DND-41 (cell line): ENCODE results near the gene SLC22A4.
A peak's percentile ranks its signal among the peaks of the same experiment; 100 is the strongest.

ENCODE experiments used
- ATAC-seq: fragments of 200-7000 bp; cut with Tn5 transposase; 3 replicates; pipeline ENCODE4 v1.9.1; 2021; ENCODE audit warnings: low read depth; ENCODE audit not compliant: insufficient read depth
- DNase-seq: peaks from one replicate; pipeline ENCODE4 v3.0.0-alpha.2; 2020
- H2AFZ ChIP-seq: 2 replicates; pipeline ENCODE4 v1.6.0; 2012; ENCODE audit warnings: low read depth, low read length
- H3K27ac ChIP-seq: 2 replicates; pipeline ENCODE4 v1.5.1; 2012; ENCODE audit warnings: low read length, inconsistent platforms
- H3K27me3 ChIP-seq: fragments of 200-600 bp; sonication (generic); 2 replicates; pipeline ENCODE4 v1.6.0; 2012; ENCODE audit warnings: low read length, mild to moderate bottlenecking, inconsistent platforms; ENCODE audit not compliant: insufficient read depth, poor library complexity
- H3K36me3 ChIP-seq: 2 replicates; pipeline ENCODE4 v1.5.1; 2012; ENCODE audit warnings: low read length, inconsistent platforms; ENCODE audit not compliant: insufficient read depth
- H3K4me1 ChIP-seq: 2 replicates; pipeline ENCODE4 v1.5.1; 2012; ENCODE audit warnings: mild to moderate bottlenecking, low read length; ENCODE audit not compliant: insufficient read depth
- H3K4me2 ChIP-seq: 2 replicates; pipeline ENCODE4 v1.6.0; 2012; ENCODE audit warnings: mild to moderate bottlenecking, moderate library complexity, low read length, inconsistent platforms; ENCODE audit not compliant: insufficient read depth
- H3K4me3 ChIP-seq, 2 experiments: fragments of 200-600 bp in 1 of 2; shearing (Covaris generic) in 1 of 2; 2 replicates each; pipeline ENCODE4 v1.5.1; 2012 to 2016; ENCODE audit warnings: inconsistent platforms in 2 of 2, low read length in 2 of 2, mild to moderate bottlenecking in 2 of 2, low read depth in 1 of 2, moderate library complexity in 1 of 2
- H3K79me2 ChIP-seq: 2 replicates; pipeline ENCODE4 v1.6.0; 2012; ENCODE audit warnings: low read length, inconsistent platforms; ENCODE audit not compliant: insufficient read depth
- H3K9ac ChIP-seq: 2 replicates; pipeline ENCODE4 v1.6.0; 2012; ENCODE audit warnings: low read depth, mild to moderate bottlenecking, inconsistent platforms, low read length, moderate library complexity
- H3K9me3 ChIP-seq: 2 replicates; pipeline ENCODE4 v1.5.1; 2012; ENCODE audit warnings: low read length, moderate library complexity, mild to moderate bottlenecking, inconsistent platforms; ENCODE audit not compliant: insufficient read depth, severe bottlenecking
- H4K20me1 ChIP-seq: 2 replicates; pipeline ENCODE4 v1.6.0; 2012; ENCODE audit warnings: low read length; ENCODE audit not compliant: insufficient read depth
- EZH2 ChIP-seq: IDR thresholded peaks from 3 replicates; pipeline ENCODE4 v1.6.1; 2012; ENCODE audit warnings: borderline replicate concordance, low read depth, mild to moderate bottlenecking, moderate library complexity, low read length, inconsistent platforms; ENCODE audit not compliant: severe bottlenecking
- TF ChIP-seq, protein P1 (sequence below): IDR thresholded peaks from 2 replicates; pipeline ENCODE4 v1.5.1; 2012; ENCODE audit warnings: borderline replicate concordance, low read length, moderate library complexity, mild to moderate bottlenecking; ENCODE audit not compliant: poor library complexity, severe bottlenecking; ENCODE audit errors: extremely low read depth

Gene SLC22A4

DNA sequence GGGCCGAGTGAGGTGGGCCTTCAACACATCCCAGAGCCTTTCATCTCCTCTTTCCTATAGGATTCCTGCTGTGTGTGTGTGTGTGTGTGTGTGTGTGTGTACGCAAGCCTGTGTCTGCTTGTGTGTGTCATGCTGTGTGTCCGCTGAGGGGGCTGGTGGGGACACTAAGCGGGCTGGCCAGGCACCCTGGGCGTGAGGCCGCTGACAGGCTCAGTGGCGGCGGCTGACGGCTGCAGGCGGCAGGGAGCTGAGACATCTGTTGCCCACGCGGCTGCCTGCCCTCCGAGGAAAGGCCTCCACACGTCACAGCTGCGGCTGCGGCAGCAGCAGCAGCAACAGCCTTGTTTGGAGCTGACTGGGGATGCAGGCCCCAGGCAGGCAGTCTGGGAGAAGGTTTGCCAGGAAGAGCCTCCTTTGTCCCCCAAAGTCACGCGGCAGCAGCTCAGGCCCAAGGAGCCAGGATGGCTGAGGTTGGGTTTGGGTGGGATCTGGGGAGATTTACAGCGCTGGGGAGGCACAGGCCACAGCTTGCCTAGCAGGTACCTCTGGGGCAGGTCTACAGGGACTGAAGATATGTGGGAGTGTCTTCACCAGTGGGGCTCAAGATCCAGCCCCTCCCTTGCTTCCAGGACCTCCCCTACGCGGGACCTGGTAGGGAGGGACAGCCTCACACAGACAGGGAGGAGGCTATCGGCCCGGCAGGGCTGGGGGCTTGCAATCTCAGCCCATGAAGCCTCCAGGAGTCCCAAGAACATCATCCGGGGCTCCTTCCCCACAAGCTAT, 34.9 kb upstream of the SLC22A4 start:
- Histone ChIP-seq H3K27me3 (no peaks in the 10 kb centered on the region), H4K20me1 (no peaks in the 10 kb centered on the region), H3K4me2 (no peak overlapping the region), H3K4me3 (no peak overlapping the region), H3K9me3 (no peaks in the 10 kb centered on the region), H3K4me1 (no peaks in the 10 kb centered on the region), H3K9ac (no peak overlapping the region), H3K27ac (no peak overlapping the region), H2AFZ (no peak overlapping the region), H3K79me2 (no peaks in the 10 kb centered on the region), H3K36me3 (no peaks in the 10 kb centered on the region)
- DNase-seq = no peak
- no peak for ATAC-seq
- TF ChIP-seq, protein P1, sequence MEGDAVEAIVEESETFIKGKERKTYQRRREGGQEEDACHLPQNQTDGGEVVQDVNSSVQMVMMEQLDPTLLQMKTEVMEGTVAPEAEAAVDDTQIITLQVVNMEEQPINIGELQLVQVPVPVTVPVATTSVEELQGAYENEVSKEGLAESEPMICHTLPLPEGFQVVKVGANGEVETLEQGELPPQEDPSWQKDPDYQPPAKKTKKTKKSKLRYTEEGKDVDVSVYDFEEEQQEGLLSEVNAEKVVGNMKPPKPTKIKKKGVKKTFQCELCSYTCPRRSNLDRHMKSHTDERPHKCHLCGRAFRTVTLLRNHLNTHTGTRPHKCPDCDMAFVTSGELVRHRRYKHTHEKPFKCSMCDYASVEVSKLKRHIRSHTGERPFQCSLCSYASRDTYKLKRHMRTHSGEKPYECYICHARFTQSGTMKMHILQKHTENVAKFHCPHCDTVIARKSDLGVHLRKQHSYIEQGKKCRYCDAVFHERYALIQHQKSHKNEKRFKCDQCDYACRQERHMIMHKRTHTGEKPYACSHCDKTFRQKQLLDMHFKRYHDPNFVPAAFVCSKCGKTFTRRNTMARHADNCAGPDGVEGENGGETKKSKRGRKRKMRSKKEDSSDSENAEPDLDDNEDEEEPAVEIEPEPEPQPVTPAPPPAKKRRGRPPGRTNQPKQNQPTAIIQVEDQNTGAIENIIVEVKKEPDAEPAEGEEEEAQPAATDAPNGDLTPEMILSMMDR = no peak
- TF ChIP-seq EZH2 = no peak

DNA sequence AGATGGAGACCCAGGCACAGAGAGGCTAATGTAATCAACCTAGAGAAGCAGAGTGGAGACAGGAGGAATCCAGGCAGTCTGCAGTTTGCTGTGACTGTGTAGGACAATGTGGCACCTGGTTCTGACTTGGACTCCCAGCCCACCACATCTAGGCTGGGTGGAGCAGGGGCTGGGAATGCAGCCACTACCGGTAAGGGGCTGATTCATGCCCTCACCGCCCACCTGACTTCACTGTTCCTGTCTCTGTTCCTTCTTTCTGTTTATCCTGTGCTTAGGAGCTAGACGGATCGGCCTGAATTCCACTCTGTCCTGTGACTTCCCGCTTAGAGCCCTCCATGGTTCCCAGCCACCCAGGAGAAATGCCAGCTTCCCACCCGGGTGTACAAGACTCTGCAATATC, 34.1 kb upstream of the SLC22A4 start:
- ATAC-seq (no peak), DNase-seq (no peak)
- Histone ChIP-seq H3K79me2 (no peaks in the 10 kb centered on the region), H2AFZ (no peak overlapping the region), H3K27me3 (no peaks in the 10 kb centered on the region), H4K20me1 (no peaks in the 10 kb centered on the region), H3K9ac (no peak overlapping the region), H3K4me1 (no peaks in the 10 kb centered on the region), H3K36me3 (no peaks in the 10 kb centered on the region), H3K27ac (no peak overlapping the region), H3K9me3 (no peaks in the 10 kb centered on the region), H3K4me3 (no peak overlapping the region), H3K4me2 (no peak overlapping the region)
- TF ChIP-seq EZH2 = no peak
- TF ChIP-seq, protein P1 = no peak

DNA sequence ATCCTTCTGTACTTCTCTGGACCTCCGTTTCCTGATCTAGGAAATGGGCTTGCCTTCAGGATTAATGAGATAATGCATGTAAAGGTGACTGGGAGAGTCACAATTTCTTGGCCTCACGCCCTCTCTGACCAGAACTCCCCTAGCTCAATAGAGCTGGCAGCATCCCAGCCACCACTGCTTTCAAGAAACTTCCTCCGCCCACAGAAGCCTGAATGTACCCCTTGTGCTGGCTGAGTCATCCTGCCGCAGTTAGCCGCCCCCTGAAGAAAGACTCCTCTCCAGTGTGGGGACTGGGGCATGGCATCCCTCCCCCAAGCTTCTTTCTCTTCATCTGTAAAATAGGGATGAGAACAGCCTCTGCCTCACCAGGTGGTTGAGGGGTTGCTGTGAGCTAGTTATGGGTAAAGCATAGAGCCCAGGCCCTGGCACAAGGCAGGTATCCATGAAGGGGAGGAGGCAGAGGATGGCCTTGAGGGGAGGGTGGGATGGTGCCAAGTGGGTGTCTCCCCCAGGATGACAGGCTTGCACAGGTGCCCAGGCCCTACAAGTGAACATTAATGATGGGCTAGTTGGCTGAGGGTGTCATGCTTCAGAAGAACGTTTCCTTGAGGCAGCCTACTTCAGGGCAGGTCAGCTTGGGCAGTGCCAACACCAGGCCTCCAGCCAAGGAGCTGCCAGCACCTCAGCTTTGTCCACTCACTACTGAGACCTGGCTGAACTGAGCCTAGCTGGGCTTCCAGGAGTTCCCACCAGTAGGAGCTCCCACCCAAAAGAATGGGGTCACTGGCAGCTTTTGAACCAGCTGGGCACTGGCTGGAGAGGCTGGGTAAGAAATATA, 33.3 kb upstream of the SLC22A4 start:
- DNase-seq = peak; percentile 33
- no peaks in the 10 kb centered on the region for H3K4me1 ChIP-seq
- no peak overlapping the region for H2AFZ ChIP-seq
- no peaks in the 10 kb centered on the region for H3K9me3 ChIP-seq
- no peak overlapping the region for H3K27ac ChIP-seq
- H3K79me2 ChIP-seq = no peaks in the 10 kb centered on the region
- no peak overlapping the region for H3K4me3 ChIP-seq
- H4K20me1 ChIP-seq = no peaks in the 10 kb centered on the region
- ATAC-seq = peak; percentile 60
- TF ChIP-seq EZH2 = no peak
- TF ChIP-seq, protein P1 = no peak
- no peak overlapping the region for H3K9ac ChIP-seq
- H3K4me2 ChIP-seq = no peak overlapping the region
- H3K27me3 ChIP-seq = no peaks in the 10 kb centered on the region
- no peaks in the 10 kb centered on the region for H3K36me3 ChIP-seq
